HepG2 (cell line): ENCODE results near the gene PDSS2. TPM values are rescaled to one million over a fixed set of nuclear protein-coding genes. Genes with fewer than 3 reads are reported as not detected.

Experiments used
- ATAC-seq: fragments of 200-7000 bp; cut with Tn5 transposase; 3 replicates; pipeline ENCODE4 v1.9.1; 2020; ENCODE audit warnings: mild to moderate bottlenecking, moderate library complexity
- BruUV-seq: library from RNA; stranded (reverse); fragments of 400-500 nt; replicated peaks from 2 replicates; lab custom pipeline; 2021; lab: Mats Ljungman, UMichigan
- CTCF ChIA-PET: fragments of 300-600 bp; formaldehyde crosslinking; extraction: SDS; loops from one replicate; lab custom pipeline; 2021; ENCODE audit warnings: low total read pairs, inconsistent platforms, low intra/inter-chr PET ratio; lab: Yijun Ruan, JAX
- POLR2A ChIA-PET: fragments of 350-600 bp; sonication (Branson Sonifier 250); formaldehyde crosslinking; loops from one replicate; lab custom pipeline; 2020; ENCODE audit warnings: antibody characterized with exemption, inconsistent platforms; lab: Yijun Ruan, JAX
- DNase-seq: peaks from one replicate; pipeline ENCODE4 v3.0.0-alpha.2; 2015; ENCODE audit warnings: low spot score
- FAIRE-seq: peaks from 3 replicates; lab custom pipeline; 2011; peaks lifted over from hg19 to GRCh38; lab: Jason Lieb, UNC
- H2AFZ ChIP-seq: one replicate; pipeline ENCODE4 v1.6.1; 2011; ENCODE audit warnings: low read length, inconsistent platforms
- H3K27ac ChIP-seq: fragments of 300-600 bp; 3 replicates; pipeline ENCODE4 v1.8.0; 2011; ENCODE audit warnings: mixed run types, mild to moderate bottlenecking, mixed read lengths, low read length, inconsistent platforms; ENCODE audit not compliant: insufficient read depth; ENCODE audit errors: extremely low read length
- H3K27me3 ChIP-seq, 2 experiments: fragments of 200-600 bp in 1 of 2; 2 replicates in 1 of 2; 3 replicates in 1 of 2; pipeline versions ENCODE4 v1.6.0 to v1.8.0; 2011; ENCODE audit warnings: low read length in 2 of 2, mild to moderate bottlenecking in 2 of 2, moderate library complexity in 2 of 2, inconsistent platforms in 1 of 2; ENCODE audit not compliant: insufficient read depth in 2 of 2, control insufficient read depth in 1 of 2
- H3K36me3 ChIP-seq, 2 experiments: fragments of 200-600 bp in 1 of 2; replicated peaks in 1 of 2; 2 replicates in 1 of 2; 3 replicates in 1 of 2; pipeline versions ENCODE4 v1.5.1 to v1.8.0; 2011; ENCODE audit warnings: low read length in 2 of 2, inconsistent platforms in 1 of 2; ENCODE audit not compliant: insufficient read depth in 2 of 2, control insufficient read depth in 1 of 2
- H3K4me1 ChIP-seq: 2 replicates; pipeline ENCODE4 v1.5.1; 2012; ENCODE audit warnings: low read length, inconsistent platforms; ENCODE audit not compliant: insufficient read depth
- H3K4me2 ChIP-seq: 2 replicates; pipeline ENCODE4 v1.6.0; 2011; ENCODE audit warnings: low read depth, low read length, inconsistent platforms
- H3K4me3 ChIP-seq, 3 experiments: fragments of 200-600 bp in 1 of 3; sonication (generic), shearing (Covaris generic) in 1 of 3; replicated peaks in 1 of 3; 2 replicates each; pipeline ENCODE4 v1.5.1; 2011 to 2016; ENCODE audit warnings: low read length in 3 of 3, inconsistent platforms in 2 of 3, low read depth in 2 of 3, mild to moderate bottlenecking in 2 of 3, control low read depth in 1 of 3, mixed read lengths in 1 of 3; ENCODE audit not compliant: insufficient read depth in 1 of 3
- H3K79me2 ChIP-seq: one replicate; pipeline ENCODE4 v1.6.1; 2011; ENCODE audit warnings: low read length, inconsistent platforms; ENCODE audit not compliant: insufficient read depth
- H3K9ac ChIP-seq: 2 replicates; pipeline ENCODE4 v1.6.0; 2011; ENCODE audit warnings: mild to moderate bottlenecking, low read depth, low read length, inconsistent platforms; ENCODE audit not compliant: insufficient read depth
- H3K9me3 ChIP-seq: 2 replicates; pipeline ENCODE4 v1.5.1; 2012; ENCODE audit warnings: mild to moderate bottlenecking, low read length
- H4K20me1 ChIP-seq: 2 replicates; pipeline ENCODE4 v1.6.0; 2011; ENCODE audit warnings: inconsistent platforms, mild to moderate bottlenecking, low read length, moderate library complexity; ENCODE audit not compliant: insufficient read depth
- JDP2 ChIP-seq: sonication (generic); formaldehyde crosslinking; IDR thresholded peaks from 2 replicates; pipeline ENCODE4 v1.8.1; 2022; ENCODE audit warnings: missing genetic modification reagents, borderline replicate concordance
- RFX5 ChIP-seq: IDR thresholded peaks from 2 replicates; pipeline ENCODE4 v1.6.1; 2011; ENCODE audit warnings: low read depth, low read length, improper control_type of control experiment
- STAG1 ChIP-seq: sonication (generic); formaldehyde crosslinking; IDR thresholded peaks from 2 replicates; pipeline ENCODE4 v1.4.0; 2020; ENCODE audit warnings: missing genetic modification reagents
- ZFAT ChIP-seq: sonication (generic); formaldehyde crosslinking; conservative IDR thresholded peaks from 2 replicates; pipeline ENCODE4 v1.8.1; 2023; ENCODE audit warnings: missing genetic modification reagents, inconsistent platforms
- ZNF607 ChIP-seq: sonication (generic); formaldehyde crosslinking; IDR thresholded peaks from 2 replicates; pipeline ENCODE4 v1.5.1; 2020; ENCODE audit warnings: missing genetic modification reagents, mild to moderate bottlenecking, borderline replicate concordance
- WGBS: methylation state at CpG from one replicate; pipeline ENCODE4 v1.1.6; 2017; ENCODE audit warnings: low lambda C conversion rate; 5-methylcytosine and 5-hydroxymethylcytosine counted together
- in situ Hi-C: cut with HindIII; loops from 2 replicates; pipeline ENCODE4 v1.10.0; 2017; ENCODE audit warnings: low pct_unique_long_range_greater_than_20kb; ENCODE audit not compliant: extremely low pct_ligation_motif_present
- intact Hi-C: fragments of 100-400 bp; cut with micrococcal nuclease; formaldehyde crosslinking; loops from one replicate; pipeline ENCODE4 v1.10.0; 2022; ENCODE audit not compliant: unreplicated experiment
- polyA plus RNA-seq, 8 experiments: library from polyadenylated mRNA; depleted of rRNA in 3 of 8; stranded (reverse) in 7 of 8; unstranded in 1 of 8; fragments of >200 nt; fragmentation: Illumina TruSeq in 4 of 8; extraction: Trizol in 4 of 8; gene quantifications; 2 replicates each; pipeline versions ENCODE4 v1.2.1 to v1.2.3, GENCODE V29; 2011 to 2016; ENCODE audit warnings: low read depth in 4 of 8, missing spikeins in 1 of 8, mixed read lengths in 1 of 8; ENCODE audit not compliant: insufficient read depth in 1 of 8
- total RNA-seq, 5 experiments: library from RNA; depleted of rRNA; stranded (reverse); fragments of >200 nt; fragmentation: Illumina TruSeq; extraction: Trizol; gene quantifications; 2 replicates each; pipeline ENCODE4 v1.2.3, GENCODE V29; 2016; ENCODE audit warnings: low read depth in 1 of 5
- TF ChIP-seq, protein P1 (sequence below): sonication (generic); formaldehyde crosslinking; IDR thresholded peaks from 2 replicates; pipeline ENCODE4 v1.5.0; 2020; ENCODE audit warnings: mild to moderate bottlenecking, missing genetic modification reagents, moderate library complexity
- TF ChIP-seq, protein P2 (sequence below): IDR thresholded peaks from 2 replicates; pipeline ENCODE4 v1.6.1; 2016; ENCODE audit warnings: missing genetic modification reagents, missing compliant biosample characterization

PDSS2 gene
- total and polyA plus RNA-seq, 2 of the 13 experiments (the other 11 are each of a cell fraction or from before 2014, with no cell fraction given), result 16.2 to 17.0 TPM

GRCh38 chr6:107179004-107179403, 280.4 kb downstream of the PDSS2 start:
- Histone ChIP-seq H3K4me2 (no peak overlapping the region), H3K4me3 (no peak overlapping the region), H3K79me2 (no peaks in the 10 kb centered on the region), H3K27ac (no peak overlapping the region), H3K9ac (no peak overlapping the region), H4K20me1 (no peaks in the 10 kb centered on the region), H3K36me3 (no peaks in the 10 kb centered on the region), H3K9me3 (no peaks in the 10 kb centered on the region), H3K4me1 (no peaks in the 10 kb centered on the region), H2AFZ (no peak overlapping the region), H3K27me3 (no peaks in the 10 kb centered on the region)
- WGBS, result 98% methylated on average over 5 of the region's 5 CpGs
- BruUV-seq, result no TSS peak
- intact Hi-C loops, result no loop called here
- no peak for TF ChIP-seq RFX5
- TF ChIP-seq, protein P1, sequence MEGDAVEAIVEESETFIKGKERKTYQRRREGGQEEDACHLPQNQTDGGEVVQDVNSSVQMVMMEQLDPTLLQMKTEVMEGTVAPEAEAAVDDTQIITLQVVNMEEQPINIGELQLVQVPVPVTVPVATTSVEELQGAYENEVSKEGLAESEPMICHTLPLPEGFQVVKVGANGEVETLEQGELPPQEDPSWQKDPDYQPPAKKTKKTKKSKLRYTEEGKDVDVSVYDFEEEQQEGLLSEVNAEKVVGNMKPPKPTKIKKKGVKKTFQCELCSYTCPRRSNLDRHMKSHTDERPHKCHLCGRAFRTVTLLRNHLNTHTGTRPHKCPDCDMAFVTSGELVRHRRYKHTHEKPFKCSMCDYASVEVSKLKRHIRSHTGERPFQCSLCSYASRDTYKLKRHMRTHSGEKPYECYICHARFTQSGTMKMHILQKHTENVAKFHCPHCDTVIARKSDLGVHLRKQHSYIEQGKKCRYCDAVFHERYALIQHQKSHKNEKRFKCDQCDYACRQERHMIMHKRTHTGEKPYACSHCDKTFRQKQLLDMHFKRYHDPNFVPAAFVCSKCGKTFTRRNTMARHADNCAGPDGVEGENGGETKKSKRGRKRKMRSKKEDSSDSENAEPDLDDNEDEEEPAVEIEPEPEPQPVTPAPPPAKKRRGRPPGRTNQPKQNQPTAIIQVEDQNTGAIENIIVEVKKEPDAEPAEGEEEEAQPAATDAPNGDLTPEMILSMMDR, result peak; percentile 23; the same call in 1 of the 2 replicates
- peak; percentile 53 for TF ChIP-seq STAG1 (CRISPR knock-in tag)
- ChIA-PET POLR2A (no interaction called here), CTCF (no interaction called here)
- FAIRE-seq (no peak), ATAC-seq (no peak), DNase-seq (no peak)
- in situ Hi-C loops, result no loop called here

DNA sequence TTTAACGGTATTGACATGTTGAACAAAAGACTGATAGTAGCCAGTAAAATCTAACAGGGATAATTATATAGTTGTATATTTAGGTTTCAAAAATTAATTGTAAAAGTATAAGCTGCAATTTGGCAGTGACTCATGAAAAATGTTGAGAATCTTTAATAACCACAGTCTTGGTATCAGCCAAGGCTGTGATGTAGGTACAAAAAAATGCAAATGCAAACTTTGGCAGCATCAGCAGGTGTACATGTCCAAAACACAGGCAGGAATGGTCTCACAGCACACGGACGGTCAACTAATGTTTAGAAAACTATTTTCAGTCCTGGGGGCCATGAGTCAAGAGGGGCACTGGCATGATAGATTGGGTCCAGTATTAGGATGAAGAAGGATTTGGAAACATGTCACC, 285.6 kb downstream of the PDSS2 start:
- no peak for ATAC-seq
- Histone ChIP-seq H3K4me1 (0 out of 2 replicates have a peak, but pooled peaks cover 7% of the 10 kb centered on the region), H3K4me2 (no peak overlapping the region), H3K36me3 (no peaks in the 10 kb centered on the region), H4K20me1 (no peaks in the 10 kb centered on the region), H3K27ac (no peak overlapping the region), H3K4me3 (no peak overlapping the region), H3K9me3 (no peaks in the 10 kb centered on the region), H3K9ac (no peak overlapping the region), H2AFZ (no peak overlapping the region), H3K27me3 (no peaks in the 10 kb centered on the region), H3K79me2 (no peaks in the 10 kb centered on the region)
- TF ChIP-seq, protein P2, sequence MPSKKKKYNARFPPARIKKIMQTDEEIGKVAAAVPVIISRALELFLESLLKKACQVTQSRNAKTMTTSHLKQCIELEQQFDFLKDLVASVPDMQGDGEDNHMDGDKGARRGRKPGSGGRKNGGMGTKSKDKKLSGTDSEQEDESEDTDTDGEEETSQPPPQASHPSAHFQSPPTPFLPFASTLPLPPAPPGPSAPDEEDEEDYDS (CRISPR knock-in tag), result no peak
- TF ChIP-seq ZNF607 (CRISPR knock-in tag), result no peak
- TF ChIP-seq ZFAT (CRISPR knock-in tag), result no peak
- no peak for TF ChIP-seq JDP2 (CRISPR knock-in tag)
- no TSS peak for BruUV-seq
- WGBS, result over 99% methylated on average over 3 of the region's 3 CpGs
- POLR2A ChIA-PET, result no interaction called here
- DNase-seq, result no peak
- CTCF ChIA-PET, result no interaction called here
- no peak for FAIRE-seq
- intact Hi-C loops (no loop called here), in situ Hi-C loops (no loop called here)
